Breast epithelium (tissue), 4 donors: ENCODE measurements around the gene AHDC1. TPM values are rescaled to one million over a fixed set of nuclear protein-coding genes. Genes with fewer than 3 reads are reported as not detected.

Experiments used
- DNase-seq, 2 donors: peaks; one replicate each; pipeline ENCODE4 v3.0.0-alpha.2; 2019; ENCODE audit warnings: low spot score in 2 of 2
- H3K27ac ChIP-seq, 2 donors: fragments of 200-600 bp; sonication (generic) in 1 of 2; one replicate each; pipeline ENCODE4 v1.5.1; 2016 to 2019; ENCODE audit warnings: mild to moderate bottlenecking in 1 of 2
- H3K27me3 ChIP-seq, 2 donors: fragments of 200-600 bp; sonication (generic) in 1 of 2; one replicate each; pipeline versions ENCODE4 v1.5.1 to v1.6.0; 2017 to 2019; ENCODE audit warnings: control low read depth in 1 of 2, mild to moderate bottlenecking in 1 of 2
- H3K36me3 ChIP-seq: fragments of 200-600 bp; one replicate; pipeline ENCODE4 v1.5.1; 2019
- H3K4me1 ChIP-seq, 2 donors: fragments of 200-600 bp; sonication (generic); one replicate each; pipeline ENCODE4 v1.5.1; 2016 to 2019; ENCODE audit warnings: control low read depth in 1 of 2
- H3K4me3 ChIP-seq, 3 donors: fragments of 200-600 bp; sonication (generic); 1 replicate in 2 of 3; 2 replicates in 1 of 3; pipeline ENCODE4 v1.5.1; 2016 to 2019; ENCODE audit warnings: mild to moderate bottlenecking in 3 of 3, moderate library complexity in 2 of 3
- H3K9me3 ChIP-seq, 2 donors: fragments of 200-600 bp; sonication (generic) in 1 of 2; one replicate each; pipeline ENCODE4 v1.5.1; 2016 to 2019; ENCODE audit warnings: control low read depth in 1 of 2
- CTCF ChIP-seq, 3 donors: fragments of 450-650 bp; IDR thresholded peaks; one replicate each; pipeline ENCODE4 v1.5.1; 2016 to 2017; ENCODE audit warnings: antibody characterized with exemption in 3 of 3, mild to moderate bottlenecking in 3 of 3, moderate library complexity in 3 of 3
- POLR2A ChIP-seq: fragments of 450-650 bp; IDR thresholded peaks from one replicate; pipeline ENCODE4 v1.6.1; 2016; ENCODE audit warnings: antibody characterized with exemption, mild to moderate bottlenecking, moderate library complexity
- POLR2AphosphoS5 ChIP-seq, 3 donors: sonication (generic); formaldehyde crosslinking; IDR thresholded peaks; one replicate each; pipeline ENCODE4 v1.6.1; 2017; ENCODE audit warnings: antibody characterized with exemption in 3 of 3
- intact Hi-C: fragments of 100-400 bp; cut with DNase I; formaldehyde crosslinking; loops from one replicate; pipeline ENCODE4 v1.15.1; 2023; ENCODE audit warnings: low total_unique reads
- total RNA-seq, 3 donors: library from RNA; depleted of rRNA; stranded (reverse); fragments of >200 nt; gene quantifications; one replicate each; pipeline ENCODE4 v1.1.0, GENCODE V29; 2016

Gene AHDC1
- total RNA-seq, 3 donors from 2014 or later: 10.7 to 17.1 (median 15.4) TPM

DNA sequence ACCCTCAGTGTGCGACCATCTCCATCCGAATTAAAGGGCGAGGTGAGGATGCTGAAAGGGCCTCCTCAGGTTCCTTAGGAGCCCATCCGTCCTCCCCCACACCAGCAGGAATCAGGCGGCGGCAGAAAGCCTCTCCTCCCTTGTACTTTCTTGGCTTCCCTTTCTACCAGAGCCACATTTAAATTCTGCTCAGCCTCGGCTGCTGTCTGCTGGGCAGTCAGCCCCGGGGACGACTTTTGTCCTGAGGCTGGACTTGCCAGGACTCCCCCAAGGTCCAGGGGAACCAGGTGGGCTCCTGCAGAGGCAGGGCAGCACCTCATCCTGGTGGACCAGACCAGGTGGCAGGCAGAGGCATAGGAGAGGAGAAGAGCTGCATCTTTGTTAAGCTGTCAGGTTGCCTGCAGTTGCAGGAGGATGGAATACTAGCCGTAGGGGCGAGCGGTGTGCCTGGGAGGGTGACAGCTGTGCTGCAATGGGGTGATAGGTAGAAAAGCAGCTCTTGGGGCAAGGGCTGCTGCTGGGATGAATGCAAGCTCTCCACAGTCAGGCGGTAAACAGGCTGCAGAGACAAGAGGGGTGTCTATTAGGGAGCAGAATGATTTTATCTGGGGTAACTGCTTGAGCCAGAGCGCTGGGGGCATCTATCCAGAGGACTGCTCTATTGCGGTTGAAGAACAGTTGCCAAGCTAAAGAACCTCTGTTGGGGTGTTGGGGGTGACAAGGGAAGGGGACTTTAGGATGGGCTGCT is 67.8 kb downstream of the AHDC1 start:
- intact Hi-C loops: no loop called here

GRCh38 chr1:27535386-27535785 is 68.6 kb downstream of the AHDC1 start:
- TF ChIP-seq POLR2AphosphoS5 (IDR thresholded peaks at IDR 0.05) (peak in 1 of 3 donors; percentile 18), POLR2A (no peak)
- Histone ChIP-seq H3K27me3 (no peaks in the 10 kb centered on the region), H3K9me3 (no peaks in the 10 kb centered on the region), H3K4me1 (peaks cover 19 to 26% of the 10 kb centered on the region in 2 donors), H3K36me3 (no peaks in the 10 kb centered on the region), H3K4me3 (no peak overlapping the region), H3K27ac (peak overlapping the region; percentile 88 to 94)
- intact Hi-C loops: no loop called here
- DNase-seq: no peak

More for the DNA sequence above, 67.8 kb downstream of the AHDC1 start:
- no peaks in the 10 kb centered on the region for H3K36me3 ChIP-seq
- peaks cover 19 to 32% of the 10 kb centered on the region in 2 donors for H3K4me1 ChIP-seq
- no peaks in the 10 kb centered on the region for H3K9me3 ChIP-seq
- H3K27ac ChIP-seq: peak overlapping the region; percentile 88 to 94
- no peaks in the 10 kb centered on the region for H3K27me3 ChIP-seq
- no peak for DNase-seq
- H3K4me3 ChIP-seq: peak overlapping the region in 1 of 3 donors; percentile 43
- TF ChIP-seq POLR2A (no peak), CTCF (IDR thresholded peaks at IDR 0.05) (no peak), POLR2AphosphoS5 (IDR thresholded peaks at IDR 0.05) (no peak)

- H3K4me1 ChIP-seq: peaks cover 22 to 24% of the 10 kb centered on the region in 2 donors
- no peaks in the 10 kb centered on the region for H3K27me3 ChIP-seq
- H3K27ac ChIP-seq: peak overlapping the region; percentile 56 to 94
- H3K4me3 ChIP-seq: no peak overlapping the region
- H3K36me3 ChIP-seq: no peaks in the 10 kb centered on the region
- no peak for DNase-seq
- TF ChIP-seq CTCF (IDR thresholded peaks at IDR 0.05) (no peak), POLR2A (no peak), POLR2AphosphoS5 (IDR thresholded peaks at IDR 0.05) (no peak)
- intact Hi-C loops: no loop called here
- H3K9me3 ChIP-seq: no peaks in the 10 kb centered on the region
These were observed 71.8 kb downstream of the AHDC1 start for GRCh38 chr1:27531959-27532685.

- intact Hi-C loops: no loop called here
- no peak for TF ChIP-seq POLR2A
- no peak for TF ChIP-seq CTCF (IDR thresholded peaks at IDR 0.05)
- no peak for TF ChIP-seq POLR2AphosphoS5 (IDR thresholded peaks at IDR 0.05)
- no peaks in the 10 kb centered on the region for H3K9me3 ChIP-seq
- H3K36me3 ChIP-seq: no peaks in the 10 kb centered on the region
- H3K4me1 ChIP-seq: peaks cover 15 to 25% of the 10 kb centered on the region in 2 donors
- H3K27me3 ChIP-seq: no peaks in the 10 kb centered on the region
- H3K4me3 ChIP-seq: no peak overlapping the region
- DNase-seq: no peak
- peak overlapping the region; percentile 94 to 97 for H3K27ac ChIP-seq
These were observed 73.8 kb downstream of the AHDC1 start for GRCh38 chr1:27530192-27530591.

DNA sequence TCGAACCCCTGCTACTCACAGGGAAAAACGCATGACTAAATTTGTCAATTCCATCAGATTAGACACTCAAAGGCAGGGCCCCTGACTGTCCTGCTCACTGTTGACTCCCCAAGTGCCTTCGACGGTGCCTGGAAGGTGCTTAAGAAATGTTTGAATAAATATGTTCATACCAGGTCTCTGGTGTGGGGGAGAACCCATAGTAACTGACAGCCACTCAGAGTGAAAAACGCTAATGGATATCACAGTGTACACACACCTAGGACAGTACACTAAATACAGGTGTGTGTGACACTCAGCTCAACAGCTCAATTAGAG is 74.3 kb downstream of the AHDC1 start:
- Histone ChIP-seq H3K27me3 (no peaks in the 10 kb centered on the region), H3K9me3 (no peaks in the 10 kb centered on the region), H3K4me1 (peaks cover 15 to 25% of the 10 kb centered on the region in 2 donors), H3K36me3 (no peaks in the 10 kb centered on the region), H3K4me3 (no peak overlapping the region), H3K27ac (peak overlapping the region; percentile 94 to 97)
- intact Hi-C loops: no loop called here
- DNase-seq: no peak
- no peak for TF ChIP-seq CTCF (IDR thresholded peaks at IDR 0.05)
